OCI-LY1 (cell line): ENCODE data around the gene VAT1.

Source experiments
- EZH2 ChIP-seq: fragments of 200-600 bp; sonication (generic), shearing (Covaris generic); IDR thresholded peaks from 2 replicates; pipeline ENCODE4 v1.8.0; 2017; ENCODE audit warnings: borderline replicate concordance, mixed run types, mild to moderate bottlenecking, antibody characterized with exemption, low read length, moderate library complexity, mixed read lengths
- TF ChIP-seq, protein P1 (sequence below): fragments of 200-600 bp; sonication (generic), shearing (Covaris generic); IDR thresholded peaks from 2 replicates; pipeline ENCODE4 v1.5.1; 2017; ENCODE audit warnings: mild to moderate bottlenecking, antibody characterized with exemption, low read length, moderate library complexity, mixed read lengths

DNA sequence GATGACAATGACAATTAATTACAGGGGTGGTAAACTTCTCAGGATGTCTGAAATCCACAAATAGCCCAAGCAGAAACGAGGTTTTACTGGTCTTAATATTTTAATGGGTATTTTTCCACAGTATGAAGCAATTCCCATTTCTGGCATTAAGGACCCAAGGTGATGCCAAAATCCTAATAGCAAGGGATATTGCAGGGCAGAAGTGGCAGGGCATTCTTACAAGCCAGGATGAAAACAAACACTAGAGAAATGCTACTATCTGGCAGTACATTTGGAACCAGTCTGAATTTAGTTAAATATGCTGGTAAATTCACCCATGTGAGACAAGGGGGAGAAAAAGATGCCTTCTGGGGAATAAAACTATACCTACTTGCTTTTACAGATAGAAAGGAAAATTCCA, 48.1 kb upstream of the VAT1 start:
- TF ChIP-seq, protein P1, sequence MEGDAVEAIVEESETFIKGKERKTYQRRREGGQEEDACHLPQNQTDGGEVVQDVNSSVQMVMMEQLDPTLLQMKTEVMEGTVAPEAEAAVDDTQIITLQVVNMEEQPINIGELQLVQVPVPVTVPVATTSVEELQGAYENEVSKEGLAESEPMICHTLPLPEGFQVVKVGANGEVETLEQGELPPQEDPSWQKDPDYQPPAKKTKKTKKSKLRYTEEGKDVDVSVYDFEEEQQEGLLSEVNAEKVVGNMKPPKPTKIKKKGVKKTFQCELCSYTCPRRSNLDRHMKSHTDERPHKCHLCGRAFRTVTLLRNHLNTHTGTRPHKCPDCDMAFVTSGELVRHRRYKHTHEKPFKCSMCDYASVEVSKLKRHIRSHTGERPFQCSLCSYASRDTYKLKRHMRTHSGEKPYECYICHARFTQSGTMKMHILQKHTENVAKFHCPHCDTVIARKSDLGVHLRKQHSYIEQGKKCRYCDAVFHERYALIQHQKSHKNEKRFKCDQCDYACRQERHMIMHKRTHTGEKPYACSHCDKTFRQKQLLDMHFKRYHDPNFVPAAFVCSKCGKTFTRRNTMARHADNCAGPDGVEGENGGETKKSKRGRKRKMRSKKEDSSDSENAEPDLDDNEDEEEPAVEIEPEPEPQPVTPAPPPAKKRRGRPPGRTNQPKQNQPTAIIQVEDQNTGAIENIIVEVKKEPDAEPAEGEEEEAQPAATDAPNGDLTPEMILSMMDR: no peak
- TF ChIP-seq EZH2: no peak
